Stimulated activated effector memory CD8-positive, alpha-beta T cell treated with anti-CD3 and anti-CD28 coated beads, Interleukin-12 subunit alpha, Interleukin-12 subunit beta, amount 100 ng/mL, for 72 hours (primary cell): Measurements from ENCODE around the gene HEYL.

Experiments used
- ATAC-seq: fragments of 150-1000 bp; cut with Tn5 transposase; 2 replicates; pipeline ENCODE4 v1.10.0; 2021
- DNase-seq, 2 donors: peaks; one replicate each; pipeline ENCODE4 v3.0.0; 2021 to 2022; ENCODE audit warnings: low spot score in 2 of 2
- H3K27ac Mint-ChIP-seq: one replicate; pipeline ENCODE4 v1.8.0; 2022; ENCODE audit warnings: mild to moderate bottlenecking, mixed read lengths
- H3K36me3 Mint-ChIP-seq: one replicate; pipeline ENCODE4 v1.8.0; 2022; ENCODE audit warnings: mild to moderate bottlenecking, mixed read lengths
- H3K4me1 Mint-ChIP-seq: one replicate; pipeline ENCODE4 v1.8.0; 2022; ENCODE audit warnings: mixed read lengths
- H3K4me3 Mint-ChIP-seq: one replicate; pipeline ENCODE4 v1.8.0; 2022; ENCODE audit warnings: mild to moderate bottlenecking, mixed read lengths
- H3K9me3 Mint-ChIP-seq: one replicate; pipeline ENCODE4 v1.8.0; 2022; ENCODE audit warnings: mixed read lengths

The HEYL gene

DNA sequence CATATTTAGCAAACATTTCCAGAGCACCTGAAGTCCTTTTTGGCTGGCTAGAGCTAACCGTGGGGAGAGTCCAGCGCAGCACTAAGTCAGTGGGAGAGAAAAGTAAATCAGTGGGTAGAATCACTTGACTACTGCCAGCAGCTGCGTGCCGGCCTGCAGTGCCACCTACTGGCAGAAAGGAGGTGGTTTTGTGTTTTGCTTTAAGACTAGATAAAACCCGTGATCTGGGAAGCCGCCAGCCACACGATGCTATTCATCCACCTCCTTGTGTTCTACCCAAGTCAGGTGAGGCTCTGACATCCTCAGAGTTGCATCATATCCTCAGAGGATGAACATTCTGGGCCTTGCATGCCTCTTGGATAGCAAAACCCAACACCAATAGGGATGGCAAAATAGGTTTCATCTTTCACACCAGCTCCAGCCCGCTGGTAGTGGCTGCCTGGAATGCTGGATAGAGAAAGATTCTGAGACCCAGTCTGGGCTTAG lies 14.1 kb upstream of the HEYL start:
- DNase-seq (peak; percentile 56 to 81), ATAC-seq (peak; percentile 79)
- H3K36me3 Mint-ChIP-seq, result no peaks in the 10 kb centered on the region
- H3K27ac Mint-ChIP-seq, result no peak overlapping the region
- no peak overlapping the region for H3K4me3 Mint-ChIP-seq
- no peaks in the 10 kb centered on the region for H3K9me3 Mint-ChIP-seq
- peaks cover 24% of the 10 kb centered on the region for H3K4me1 Mint-ChIP-seq

DNA sequence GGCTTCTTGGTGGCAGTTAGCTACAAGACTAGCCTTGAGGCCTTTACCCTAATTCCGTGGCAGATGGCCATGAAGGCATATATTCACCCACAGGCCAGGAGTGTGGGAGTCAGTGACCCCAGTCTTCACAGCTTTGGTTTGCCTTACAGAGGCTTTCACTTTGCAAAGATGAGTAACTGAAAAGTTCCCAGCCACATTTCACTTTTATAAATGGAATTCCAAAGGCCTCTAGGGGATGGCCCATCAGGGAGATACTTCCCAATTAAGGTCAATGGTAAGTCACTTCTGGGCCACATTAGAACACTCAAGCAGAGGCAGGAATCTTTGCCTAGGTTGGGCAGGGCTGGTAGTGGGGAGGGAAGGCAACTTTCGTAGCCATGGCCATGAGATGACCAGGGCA lies 13.1 kb upstream of the HEYL start:
- Mint-ChIP-seq H3K36me3 (no peaks in the 10 kb centered on the region), H3K27ac (no peak overlapping the region), H3K4me3 (no peak overlapping the region), H3K4me1 (peaks cover 16% of the 10 kb centered on the region), H3K9me3 (no peaks in the 10 kb centered on the region)
- no peak for ATAC-seq
- DNase-seq, result no peak

DNA sequence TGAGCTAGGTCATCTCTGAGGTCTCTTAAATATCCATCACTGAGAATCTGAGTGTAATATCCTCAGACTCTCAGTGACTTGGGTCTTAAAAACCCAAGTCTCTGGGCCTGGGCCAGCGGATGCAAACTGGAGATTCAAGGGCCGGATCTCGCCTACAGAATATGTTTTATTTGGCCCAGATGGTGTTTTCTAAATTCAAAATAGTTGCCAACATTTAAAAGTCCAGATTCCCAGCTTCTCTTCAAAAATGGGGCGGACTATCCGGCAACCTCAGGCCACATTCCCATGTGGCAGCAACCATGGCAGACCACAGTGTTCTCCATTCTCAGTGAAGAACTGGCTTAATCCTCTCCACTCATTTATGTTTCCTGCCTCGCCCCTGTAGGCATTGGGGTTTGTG lies 12.7 kb upstream of the HEYL start:
- ATAC-seq (no peak), DNase-seq (no peak)
- Mint-ChIP-seq H3K36me3 (no peaks in the 10 kb centered on the region), H3K27ac (no peak overlapping the region), H3K9me3 (no peaks in the 10 kb centered on the region), H3K4me3 (no peak overlapping the region), H3K4me1 (peaks cover 11% of the 10 kb centered on the region)

DNA sequence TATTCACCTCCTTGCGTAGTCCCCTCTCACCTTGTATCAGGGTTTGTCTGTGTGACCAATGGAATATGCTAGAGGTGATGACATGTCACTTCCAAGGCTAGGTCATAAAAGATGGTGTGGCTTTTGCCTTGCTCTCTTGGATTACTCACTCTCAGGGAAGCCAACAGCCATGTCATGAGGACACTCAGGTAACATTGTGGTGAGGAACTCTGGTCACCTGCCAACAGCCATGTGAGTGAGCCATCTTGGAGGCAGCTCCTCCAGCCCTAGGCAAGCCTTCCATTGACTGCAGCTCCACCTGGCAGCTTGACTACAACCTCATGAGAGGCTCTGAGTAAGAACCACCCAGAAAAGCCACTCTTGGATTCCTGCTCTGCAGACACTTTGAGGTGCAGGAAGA lies 11.0 kb upstream of the HEYL start:
- DNase-seq, result no peak
- Mint-ChIP-seq H3K36me3 (no peaks in the 10 kb centered on the region), H3K4me1 (peaks cover 10% of the 10 kb centered on the region), H3K9me3 (no peaks in the 10 kb centered on the region), H3K4me3 (no peak overlapping the region), H3K27ac (no peak overlapping the region)
- no peak for ATAC-seq

DNA sequence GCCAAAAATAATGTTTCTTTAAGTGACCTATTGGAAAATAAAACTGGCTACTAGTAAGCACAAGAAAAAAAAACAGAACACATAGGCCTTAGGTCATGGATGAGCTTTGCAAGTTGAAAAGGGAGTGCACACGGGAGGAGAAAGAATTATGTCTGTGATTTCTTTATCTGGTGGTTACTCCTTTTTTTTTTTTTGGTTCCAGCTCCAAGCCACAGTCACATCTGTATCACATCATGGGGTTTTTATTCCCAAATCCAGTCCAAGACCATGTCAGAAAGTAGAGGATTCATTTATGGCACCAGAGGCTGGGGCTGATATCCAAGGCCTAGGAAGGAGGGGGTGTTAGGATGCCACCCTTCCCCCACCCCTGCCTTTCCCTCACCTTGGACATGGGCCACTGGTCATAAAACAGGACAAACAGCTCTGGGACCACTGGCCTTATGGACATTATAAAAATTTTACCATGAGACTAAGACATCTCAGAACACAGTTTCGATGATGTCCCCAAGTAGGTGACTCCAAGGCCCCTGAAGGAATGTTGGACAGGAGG lies 10.3 kb upstream of the HEYL start:
- peaks cover 10% of the 10 kb centered on the region for H3K4me1 Mint-ChIP-seq
- ATAC-seq (no peak), DNase-seq (no peak)
- no peak overlapping the region for H3K27ac Mint-ChIP-seq
- H3K9me3 Mint-ChIP-seq, result no peaks in the 10 kb centered on the region
- no peaks in the 10 kb centered on the region for H3K36me3 Mint-ChIP-seq
- no peak overlapping the region for H3K4me3 Mint-ChIP-seq

DNA sequence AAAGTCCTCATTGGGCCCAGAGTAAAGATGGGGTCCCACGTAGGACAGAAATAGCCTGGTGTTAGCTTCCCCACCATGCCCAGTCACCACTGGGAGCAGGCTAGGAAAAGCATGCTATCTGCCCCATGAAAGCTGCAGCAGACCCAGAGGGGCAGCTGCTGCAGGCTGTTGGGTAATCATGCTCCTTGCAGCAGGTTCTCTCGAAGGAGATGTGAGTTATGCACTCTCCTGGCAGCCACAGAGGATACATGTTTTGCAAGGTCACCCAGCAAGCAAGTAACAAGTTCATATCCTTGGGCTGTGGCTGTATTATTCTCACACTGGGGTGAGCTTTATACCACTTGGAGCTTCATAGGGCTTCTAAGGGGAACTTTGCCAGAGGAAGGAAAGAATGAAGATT lies 9.1 kb upstream of the HEYL start:
- H3K4me3 Mint-ChIP-seq, result no peak overlapping the region
- peaks cover 4% of the 10 kb centered on the region for H3K4me1 Mint-ChIP-seq

DNA sequence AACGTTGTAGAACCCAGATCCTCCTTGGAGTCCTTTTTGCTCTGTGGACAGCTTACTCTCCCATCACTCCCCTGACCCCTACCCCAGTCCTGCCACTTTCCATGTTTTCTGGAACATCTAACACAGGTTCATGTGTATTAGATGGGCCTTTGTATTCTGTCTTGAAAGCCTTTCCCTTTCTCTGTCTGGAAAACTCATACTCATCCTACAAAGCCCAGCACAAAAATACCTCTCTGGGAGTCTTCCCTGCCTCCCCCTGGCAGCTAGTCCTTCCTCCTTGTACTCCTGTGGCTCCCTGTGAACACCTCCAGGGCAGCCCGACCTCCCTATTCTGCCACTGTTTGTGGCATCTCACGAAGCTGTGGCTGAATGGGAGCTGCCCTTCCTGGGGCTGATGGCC lies 7.8 kb upstream of the HEYL start:
- Mint-ChIP-seq H3K36me3 (no peaks in the 10 kb centered on the region), H3K4me3 (no peak overlapping the region), H3K9me3 (no peaks in the 10 kb centered on the region), H3K27ac (no peak overlapping the region), H3K4me1 (no peaks in the 10 kb centered on the region)
- DNase-seq, result no peak
- no peak for ATAC-seq

More for the DNA sequence above, 9.1 kb upstream of the HEYL start:
- peak overlapping the region; percentile 6 for H3K27ac Mint-ChIP-seq
- H3K9me3 Mint-ChIP-seq, result no peaks in the 10 kb centered on the region
- no peaks in the 10 kb centered on the region for H3K36me3 Mint-ChIP-seq
- DNase-seq (no peak), ATAC-seq (no peak)

DNA sequence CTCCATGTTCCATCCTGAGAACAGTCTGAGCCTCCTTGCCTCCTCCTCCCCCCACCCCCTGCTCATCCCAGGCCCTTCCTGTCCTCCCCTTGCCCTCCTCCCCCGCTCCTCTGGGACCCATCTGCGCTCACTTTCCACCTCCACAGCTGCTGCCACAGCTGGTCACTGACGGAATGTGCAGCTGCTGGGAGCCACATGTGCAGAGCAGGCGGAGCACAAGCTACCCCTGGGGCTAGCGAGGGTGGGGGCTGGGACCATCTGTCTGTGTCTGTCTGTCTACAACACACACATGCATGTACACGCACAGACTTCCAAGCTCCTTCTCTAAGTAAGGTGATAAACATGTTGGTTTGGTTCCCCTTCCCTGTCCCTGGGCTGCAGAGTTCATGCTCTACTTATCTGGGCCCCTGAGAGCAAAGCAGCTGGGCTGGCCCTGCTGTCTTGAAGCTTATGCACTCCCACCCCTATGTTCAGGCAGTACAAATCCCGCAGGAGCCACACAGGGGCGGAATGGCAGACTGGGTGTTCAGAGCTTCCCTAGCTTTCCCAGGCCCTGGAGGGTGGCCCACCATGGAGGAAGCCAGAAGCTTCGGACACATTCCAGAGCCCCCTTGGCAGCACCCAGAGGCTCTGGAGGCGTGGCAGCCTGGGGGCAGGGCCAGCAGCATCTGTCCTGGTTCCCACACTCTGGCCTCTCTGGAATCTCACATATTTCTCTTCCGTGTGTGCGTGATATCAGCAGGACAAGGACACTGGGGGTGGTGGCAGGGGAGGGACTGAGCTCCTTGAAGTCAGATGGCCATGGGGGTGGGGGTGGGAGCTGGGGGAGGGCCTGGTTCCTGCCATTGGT lies 7.0 kb upstream of the HEYL start:
- DNase-seq, result no peak
- H3K4me1 Mint-ChIP-seq, result no peaks in the 10 kb centered on the region
- no peak overlapping the region for H3K4me3 Mint-ChIP-seq
- no peaks in the 10 kb centered on the region for H3K9me3 Mint-ChIP-seq
- H3K36me3 Mint-ChIP-seq, result no peaks in the 10 kb centered on the region
- no peak for ATAC-seq
- H3K27ac Mint-ChIP-seq, result no peak overlapping the region

DNA sequence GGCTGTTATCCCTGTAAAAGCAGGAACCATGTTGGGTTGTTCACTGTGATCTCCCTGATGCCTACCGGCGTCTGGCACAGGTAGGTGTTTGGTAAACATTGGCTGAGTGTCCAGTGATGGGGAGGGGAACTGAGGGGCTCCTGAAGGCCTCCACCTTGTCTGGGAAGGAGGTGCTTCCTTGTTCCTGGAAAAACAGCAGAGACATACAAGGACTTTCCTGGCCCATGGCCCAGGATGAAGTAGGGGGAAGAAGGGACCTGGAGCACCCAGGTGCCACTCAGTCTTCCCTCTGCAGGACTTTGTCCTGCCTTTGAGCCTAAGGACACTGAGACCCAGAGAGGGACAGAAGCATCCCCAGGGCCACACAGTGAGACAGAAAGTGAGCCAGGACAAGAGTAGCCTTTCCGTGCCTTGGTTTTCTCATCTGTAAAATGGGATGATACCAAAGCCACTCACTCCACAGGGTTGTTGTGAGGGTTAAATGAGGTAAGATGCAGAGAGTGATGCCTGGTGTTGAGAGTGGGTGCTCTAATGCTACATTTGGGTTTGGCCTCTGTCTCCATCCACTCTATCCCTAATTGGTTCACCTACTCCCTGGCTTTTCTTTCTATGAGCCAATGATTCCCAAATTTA lies 6.1 kb upstream of the HEYL start:
- DNase-seq (no peak), ATAC-seq (no peak)

DNA sequence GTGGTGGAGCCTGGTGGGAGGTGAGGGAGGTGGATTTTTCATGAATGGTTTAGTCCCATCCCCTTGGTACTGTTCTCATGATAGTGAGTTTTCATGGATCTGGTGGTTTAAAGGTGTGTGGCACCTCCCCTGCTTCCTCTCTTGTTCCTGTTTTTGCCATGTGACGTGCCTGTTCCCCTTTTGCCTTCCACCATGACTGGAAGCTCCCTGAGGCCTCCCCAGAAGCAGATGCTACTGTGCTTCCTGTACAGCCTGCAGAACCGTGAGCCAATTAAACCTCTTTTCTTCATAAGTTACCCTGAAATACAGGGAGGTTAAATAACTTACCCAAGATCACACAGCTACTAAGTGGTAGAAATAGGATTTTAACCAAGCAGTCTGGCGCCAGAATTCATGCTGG lies 4.3 kb upstream of the HEYL start:
- Mint-ChIP-seq H3K36me3 (no peaks in the 10 kb centered on the region), H3K9me3 (no peaks in the 10 kb centered on the region), H3K4me1 (no peaks in the 10 kb centered on the region), H3K4me3 (no peak overlapping the region), H3K27ac (no peak overlapping the region)
- no peak for DNase-seq
- no peak for ATAC-seq

More for the DNA sequence above, 6.1 kb upstream of the HEYL start:
- H3K4me3 Mint-ChIP-seq, result no peak overlapping the region
- no peaks in the 10 kb centered on the region for H3K36me3 Mint-ChIP-seq
- H3K27ac Mint-ChIP-seq, result no peak overlapping the region
- H3K9me3 Mint-ChIP-seq, result no peaks in the 10 kb centered on the region
- no peaks in the 10 kb centered on the region for H3K4me1 Mint-ChIP-seq

DNA sequence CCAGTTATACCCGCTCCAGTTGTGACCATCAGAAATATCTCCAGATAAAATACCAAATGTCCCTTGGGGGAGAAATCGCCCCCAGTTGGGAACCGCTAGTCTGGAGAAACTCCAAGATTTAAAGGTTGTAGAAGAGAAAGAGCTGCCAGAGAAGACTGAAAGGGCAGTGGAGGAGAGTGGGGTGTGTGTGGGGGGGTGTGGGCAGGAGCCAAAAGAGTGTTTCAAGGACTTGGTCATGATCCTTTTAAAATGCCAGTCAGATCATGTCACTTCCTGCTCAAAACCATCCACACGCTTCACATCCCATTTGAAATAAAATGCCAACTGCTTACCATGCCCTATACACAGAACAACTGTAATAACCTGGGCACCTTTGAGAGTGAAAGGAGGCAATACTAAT lies 3.4 kb upstream of the HEYL start:
- ATAC-seq, result no peak
- Mint-ChIP-seq H3K27ac (no peak overlapping the region), H3K9me3 (no peaks in the 10 kb centered on the region), H3K4me1 (no peaks in the 10 kb centered on the region), H3K4me3 (no peak overlapping the region), H3K36me3 (no peaks in the 10 kb centered on the region)
- DNase-seq, result no peak

DNA sequence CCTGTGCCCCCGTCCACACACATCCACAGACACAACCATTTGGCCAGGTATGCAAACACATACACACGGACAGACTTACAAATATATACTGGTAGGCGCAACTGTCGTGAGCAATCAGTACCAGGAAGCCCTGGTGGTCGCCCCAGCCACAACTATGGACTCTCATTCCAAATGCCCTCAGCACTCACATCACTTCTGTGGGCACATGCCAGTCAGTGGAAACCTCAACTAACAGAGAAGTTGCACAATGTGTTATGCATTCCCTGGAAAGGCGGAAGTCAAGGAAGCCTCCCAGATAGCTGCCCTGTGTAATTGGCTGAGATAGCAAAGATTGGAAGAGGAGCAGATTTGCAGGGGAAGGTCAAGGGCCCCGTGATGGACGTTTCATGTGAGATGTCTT lies 1.4 kb upstream of the HEYL start:
- no peaks in the 10 kb centered on the region for H3K4me1 Mint-ChIP-seq
- H3K9me3 Mint-ChIP-seq, result no peaks in the 10 kb centered on the region
- H3K36me3 Mint-ChIP-seq, result no peaks in the 10 kb centered on the region
- ATAC-seq, result no peak
- H3K27ac Mint-ChIP-seq, result no peak overlapping the region
- no peak overlapping the region for H3K4me3 Mint-ChIP-seq
- DNase-seq, result no peak

DNA sequence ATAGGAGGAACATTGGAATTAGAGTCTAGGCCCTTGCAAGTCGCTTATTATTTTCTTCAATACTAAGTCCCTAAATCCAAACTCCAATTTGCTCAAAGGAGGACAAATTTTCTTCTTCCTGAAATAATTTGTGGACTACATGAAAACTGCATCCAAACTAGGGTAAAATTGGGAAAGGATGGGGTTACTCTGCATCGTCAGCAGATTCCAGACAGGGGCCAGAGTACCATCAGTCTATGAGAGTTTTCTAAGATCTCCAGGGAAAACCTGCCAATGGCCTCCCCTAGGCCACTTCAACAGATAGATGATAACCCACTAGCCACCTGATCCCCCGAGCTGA lies 508 bp downstream of the HEYL start:
- Mint-ChIP-seq H3K4me3 (peak overlapping the region; percentile 31), H3K36me3 (no peaks in the 10 kb centered on the region), H3K9me3 (no peaks in the 10 kb centered on the region), H3K4me1 (no peaks in the 10 kb centered on the region), H3K27ac (no peak overlapping the region)
- DNase-seq (no peak), ATAC-seq (no peak)

DNA sequence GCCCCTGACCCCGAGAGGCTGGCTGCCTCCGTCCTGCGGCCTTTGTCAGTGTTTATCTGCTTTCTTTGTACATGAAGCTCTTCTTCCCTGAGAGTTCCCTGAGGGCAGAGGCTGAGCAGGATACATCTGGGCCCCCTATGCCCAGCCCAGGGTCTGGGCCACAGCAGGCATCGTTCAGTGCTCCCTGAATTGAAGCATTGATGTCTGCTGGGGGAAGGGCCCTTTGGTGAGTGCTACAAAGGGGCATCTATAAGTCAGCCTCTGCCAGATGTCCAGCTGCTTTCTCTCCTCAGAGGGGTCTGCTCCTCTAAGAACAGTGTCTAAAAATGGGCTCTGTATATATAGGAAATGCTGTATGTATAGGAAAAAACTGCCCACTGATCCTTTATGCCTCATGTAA lies 2.1 kb downstream of the HEYL start:
- no peaks in the 10 kb centered on the region for H3K36me3 Mint-ChIP-seq
- H3K4me1 Mint-ChIP-seq, result peaks cover 4% of the 10 kb centered on the region
- no peak for ATAC-seq
- H3K4me3 Mint-ChIP-seq, result no peak overlapping the region
- DNase-seq, result no peak
- no peaks in the 10 kb centered on the region for H3K9me3 Mint-ChIP-seq
- H3K27ac Mint-ChIP-seq, result no peak overlapping the region

DNA sequence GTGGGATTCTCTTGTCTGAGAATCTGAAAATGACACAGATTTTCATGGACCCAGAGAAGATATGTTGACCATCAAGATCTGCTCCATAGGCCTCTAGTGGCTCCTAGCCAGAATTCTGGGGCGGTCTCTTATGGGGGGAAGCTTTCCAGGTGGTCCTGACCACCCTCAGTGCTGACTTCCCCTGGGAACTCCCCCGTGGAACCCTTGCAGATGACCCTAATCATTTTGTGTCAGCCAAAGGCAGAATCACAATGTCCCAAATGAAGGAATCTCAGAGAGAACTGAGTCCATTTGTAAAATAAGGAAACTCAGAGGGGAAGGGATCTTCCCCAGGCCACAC lies 3.6 kb downstream of the HEYL start:
- Mint-ChIP-seq H3K27ac (no peak overlapping the region), H3K36me3 (no peaks in the 10 kb centered on the region), H3K4me1 (peaks cover 17% of the 10 kb centered on the region), H3K4me3 (no peak overlapping the region), H3K9me3 (no peaks in the 10 kb centered on the region)
- DNase-seq (no peak), ATAC-seq (no peak)

DNA sequence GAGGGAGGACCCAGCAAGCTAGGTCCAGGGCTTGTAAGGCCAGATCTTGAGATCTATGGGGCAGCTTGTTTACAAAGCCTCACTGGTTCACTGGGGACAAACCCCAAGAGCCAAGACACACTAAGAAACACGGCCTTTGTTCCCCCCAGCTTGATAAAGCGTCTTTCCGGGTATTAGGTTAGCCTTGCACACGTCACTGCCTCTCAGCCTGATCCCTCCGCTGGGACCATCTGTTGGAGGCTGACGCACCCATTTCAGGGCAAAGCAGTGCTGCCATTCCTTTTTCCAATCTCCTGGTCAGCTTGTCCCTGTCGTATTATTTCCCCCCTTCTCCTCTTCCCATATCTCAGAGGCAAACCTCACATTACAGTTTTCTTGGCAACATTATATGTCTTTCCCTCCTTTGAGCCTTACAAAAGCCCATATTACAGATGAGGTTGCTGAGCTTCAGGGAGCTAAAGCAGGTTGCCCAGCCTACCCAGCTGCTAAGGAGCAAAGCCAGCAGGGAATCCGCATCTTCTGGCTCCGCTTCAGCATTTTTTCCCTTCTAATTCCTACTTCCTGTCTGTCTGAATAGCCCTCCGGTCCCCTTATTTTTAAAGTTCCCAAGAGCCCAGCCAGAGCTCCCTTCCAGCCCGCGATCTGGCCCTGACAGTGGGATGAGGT lies 4.1 kb downstream of the HEYL start:
- Mint-ChIP-seq H3K36me3 (no peaks in the 10 kb centered on the region), H3K4me1 (peaks cover 22% of the 10 kb centered on the region), H3K9me3 (no peaks in the 10 kb centered on the region), H3K4me3 (no peak overlapping the region), H3K27ac (no peak overlapping the region)
- DNase-seq (no peak), ATAC-seq (no peak)
